A673 (cell line): Measurements from ENCODE around the gene LUZP2. TPM values are rescaled to one million over a fixed set of nuclear protein-coding genes. Genes with fewer than 3 reads are reported as not detected.

Experiments used
- BruUV-seq: library from RNA; stranded (reverse); fragments of 400-500 nt; replicated peaks from 2 replicates; lab custom pipeline; 2021; lab: Mats Ljungman, UMichigan
- CTCF ChIA-PET: fragments of 300-600 bp; sonication (Branson Sonifier 250); formaldehyde crosslinking; loops from one replicate; lab custom pipeline; 2022; ENCODE audit warnings: antibody characterized with exemption; lab: Charles Lee
- POLR2A ChIA-PET: fragments of 300-600 bp; sonication (Branson Sonifier 250); formaldehyde crosslinking; loops from one replicate; lab custom pipeline; 2022; ENCODE audit warnings: antibody characterized with exemption; ENCODE audit not compliant: low non-redundant PET; lab: Charles Lee
- DNase-seq: peaks from one replicate; pipeline ENCODE4 v3.0.0-alpha.2; 2015; ENCODE audit warnings: low spot score
- H3K27ac ChIP-seq: fragments of 200-600 bp; sonication (generic); 2 replicates; pipeline ENCODE4 v1.5.1; 2016; ENCODE audit warnings: mixed run types, low read depth, mild to moderate bottlenecking, mixed read lengths, antibody characterized with exemption, low read length; ENCODE audit not compliant: poor library complexity, severe bottlenecking
- H3K27me3 ChIP-seq: fragments of 200-600 bp; sonication (generic); replicated peaks from 2 replicates; pipeline ENCODE4 v1.6.1; 2017; ENCODE audit warnings: mixed run types, low read depth, mild to moderate bottlenecking, mixed read lengths, antibody characterized with exemption, low read length; ENCODE audit not compliant: insufficient read depth, poor library complexity
- H3K36me3 ChIP-seq: fragments of 200-600 bp; sonication (generic); 2 replicates; pipeline ENCODE4 v1.6.1; 2016; ENCODE audit warnings: mixed run types, mild to moderate bottlenecking, mixed read lengths, antibody characterized with exemption, low read length; ENCODE audit not compliant: insufficient read depth, poor library complexity, severe bottlenecking
- H3K4me1 ChIP-seq: fragments of 200-600 bp; sonication (generic); 2 replicates; pipeline ENCODE4 v1.6.1; 2017; ENCODE audit warnings: mixed run types, mild to moderate bottlenecking, mixed read lengths, antibody characterized with exemption, low read length; ENCODE audit not compliant: insufficient read depth, poor library complexity, severe bottlenecking
- H3K4me3 ChIP-seq: fragments of 200-600 bp; sonication (generic); 2 replicates; pipeline ENCODE4 v1.5.1; 2016; ENCODE audit warnings: low read depth, mixed run types, mild to moderate bottlenecking, mixed read lengths, low read length; ENCODE audit not compliant: poor library complexity, severe bottlenecking
- H3K9me3 ChIP-seq: fragments of 200-600 bp; sonication (generic); 2 replicates; pipeline ENCODE4 v1.6.1; 2016; ENCODE audit warnings: mixed run types, low read depth, mild to moderate bottlenecking, mixed read lengths, antibody characterized with exemption, low read length; ENCODE audit not compliant: poor library complexity, severe bottlenecking
- CTCF ChIP-seq: fragments of 300-800, 200-600 bp; sonication (generic); conservative IDR thresholded peaks from 2 replicates; pipeline ENCODE4 v1.5.1; 2017; ENCODE audit warnings: low read depth, mild to moderate bottlenecking, antibody characterized with exemption, low read length, moderate library complexity, mixed read lengths
- EZH2 ChIP-seq: fragments of 200-600 bp; sonication (generic); IDR thresholded peaks from 2 replicates; pipeline ENCODE4 v1.6.1; 2017; ENCODE audit warnings: borderline replicate concordance, low read depth, mild to moderate bottlenecking, mixed read lengths, antibody characterized with exemption, low read length; ENCODE audit not compliant: poor library complexity, severe bottlenecking
- intact Hi-C: fragments of 100-400 bp; cut with micrococcal nuclease; formaldehyde crosslinking; loops from one replicate; pipeline ENCODE4 v1.10.0; 2022; ENCODE audit not compliant: unreplicated experiment
- total RNA-seq: library from RNA; stranded (reverse); gene quantifications from 2 replicates; pipeline ENCODE4 v1.2.3, GENCODE V29; 2021

Gene LUZP2
- total RNA-seq, 1 experiment from 2014 or later, result 0.15 TPM

GRCh38 chr11:24470431-24470830, 26.4 kb upstream of the LUZP2 start:
- no peaks in the 10 kb centered on the region for H3K36me3 ChIP-seq
- H3K4me1 ChIP-seq, result no peaks in the 10 kb centered on the region
- DNase-seq, result no peak
- no peaks in the 10 kb centered on the region for H3K27me3 ChIP-seq
- H3K4me3 ChIP-seq, result no peak overlapping the region
- no peak overlapping the region for H3K27ac ChIP-seq
- CTCF ChIA-PET, result no interaction called here
- no peak for TF ChIP-seq EZH2
- no peak for TF ChIP-seq CTCF
- no TSS peak for BruUV-seq
- intact Hi-C loops, result no loop called here
- POLR2A ChIA-PET, result no interaction called here
- H3K9me3 ChIP-seq, result no peaks in the 10 kb centered on the region

DNA sequence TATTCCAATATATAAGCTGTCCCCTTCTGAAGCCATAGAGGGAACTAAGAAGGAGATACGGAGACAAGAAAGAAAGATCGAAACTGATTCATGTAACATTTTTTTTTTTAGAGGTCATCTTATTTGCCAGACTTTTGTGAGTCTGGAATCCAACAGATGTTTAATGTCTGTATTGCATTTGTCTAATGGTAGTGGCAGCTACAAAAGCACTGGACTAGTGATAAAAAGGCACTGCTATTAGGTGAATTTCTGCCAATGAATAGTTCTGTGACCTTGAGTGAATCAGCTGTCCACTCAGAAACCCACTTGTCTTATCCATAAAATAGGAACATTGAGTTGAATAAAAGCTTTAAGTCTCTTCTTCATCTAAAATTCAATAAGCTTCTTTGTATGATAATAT, 25.8 kb upstream of the LUZP2 start:
- ChIA-PET POLR2A (no interaction called here), CTCF (no interaction called here)
- TF ChIP-seq EZH2 (no peak), CTCF (no peak)

DNA sequence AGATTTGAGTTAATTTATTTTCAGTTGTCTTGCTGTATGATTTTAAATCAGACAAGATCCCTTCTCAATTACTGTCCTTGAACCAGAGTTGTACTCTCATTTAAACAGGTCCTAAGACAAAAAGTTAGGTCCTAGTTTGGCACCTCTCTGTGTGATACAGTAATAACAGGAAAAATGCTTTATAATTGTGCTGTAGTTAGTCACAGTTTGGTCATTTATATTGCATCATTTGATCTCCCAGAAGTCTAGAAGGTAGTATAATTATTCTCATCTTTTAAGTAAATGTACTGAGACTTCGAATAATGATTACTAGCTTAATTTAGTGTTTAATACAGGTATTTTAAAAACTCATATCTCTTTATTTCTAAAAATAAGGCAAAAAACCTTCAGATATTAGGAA, 18.1 kb upstream of the LUZP2 start:
- H3K27ac ChIP-seq, result no peak overlapping the region
- no peak overlapping the region for H3K4me3 ChIP-seq
- ChIA-PET POLR2A (no interaction called here), CTCF (no interaction called here)
- intact Hi-C loops, result no loop called here
- DNase-seq, result no peak
- no peaks in the 10 kb centered on the region for H3K27me3 ChIP-seq
- TF ChIP-seq EZH2 (no peak), CTCF (no peak)
- BruUV-seq, result no TSS peak
- no peaks in the 10 kb centered on the region for H3K4me1 ChIP-seq
- H3K9me3 ChIP-seq, result no peaks in the 10 kb centered on the region
- no peaks in the 10 kb centered on the region for H3K36me3 ChIP-seq

More for the DNA sequence above, 25.8 kb upstream of the LUZP2 start:
- Histone ChIP-seq H3K27ac (no peak overlapping the region), H3K9me3 (no peaks in the 10 kb centered on the region), H3K4me1 (no peaks in the 10 kb centered on the region), H3K36me3 (no peaks in the 10 kb centered on the region), H3K27me3 (no peaks in the 10 kb centered on the region), H3K4me3 (no peak overlapping the region)
- no TSS peak for BruUV-seq
- DNase-seq, result no peak
- intact Hi-C loops, result no loop called here
